ENCODE measurements around the gene IHH. TPM values are rescaled to one million over a fixed set of nuclear protein-coding genes. Genes with fewer than 3 reads are reported as not detected.

The IHH gene
- total RNA-seq, 1 donor from 2014 or later: not detected

DNA sequence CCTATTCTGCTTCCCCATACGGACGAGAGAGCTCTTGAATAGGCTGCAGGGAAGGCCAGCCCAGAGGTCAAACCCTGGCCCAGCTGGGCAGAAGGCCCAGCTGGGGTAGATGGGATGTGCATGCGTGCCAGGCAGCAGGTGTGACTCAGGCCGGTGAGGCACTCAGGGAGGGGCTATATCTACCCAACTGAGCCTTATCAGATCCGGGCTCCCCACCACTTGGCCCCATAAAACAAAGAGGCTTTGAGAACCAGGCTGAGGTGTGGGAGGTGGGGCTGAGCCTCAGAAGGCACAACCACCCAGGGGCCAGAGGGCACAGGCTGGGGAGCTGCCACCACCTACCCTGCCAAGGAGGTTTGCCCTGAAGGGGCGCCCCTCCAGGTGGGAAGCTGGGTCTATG, 11.4 kb downstream of the IHH start:
- DNase-seq (ENCODE audit: low spot score): peak; percentile 38
- intact Hi-C loops (cut with DNase I): no loop called here

DNA sequence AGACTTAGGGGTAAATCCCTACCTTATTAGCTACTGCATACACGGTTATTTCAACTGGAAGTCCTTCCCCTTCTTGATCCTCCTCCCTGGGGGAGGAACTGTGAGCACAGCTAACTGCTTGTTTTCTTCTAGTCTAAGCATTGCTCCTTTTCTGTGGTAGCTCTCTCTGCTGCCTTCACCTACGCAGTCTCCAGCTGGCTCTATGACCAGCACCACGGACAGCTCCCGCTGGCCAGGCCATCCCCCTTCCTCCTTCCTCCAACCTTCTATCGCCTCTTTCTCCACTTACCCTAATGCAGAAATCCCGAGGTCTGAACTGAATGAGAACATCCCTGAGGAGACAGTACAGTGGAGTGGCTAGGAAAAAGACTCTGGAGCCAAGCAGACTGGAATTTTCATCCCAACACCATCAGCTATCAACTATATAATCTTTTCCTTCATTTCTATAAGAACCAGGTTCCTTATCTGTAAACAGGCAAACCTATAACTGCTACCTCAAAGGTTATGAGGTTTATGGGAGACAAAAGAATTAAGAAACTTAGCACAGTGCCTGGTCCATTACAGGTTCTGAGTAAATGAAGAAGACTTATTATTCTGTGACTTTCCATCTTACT, 14.7 kb downstream of the IHH start:
- intact Hi-C loops (cut with DNase I): no loop called here
- DNase-seq (ENCODE audit: low spot score): no peak

DNA sequence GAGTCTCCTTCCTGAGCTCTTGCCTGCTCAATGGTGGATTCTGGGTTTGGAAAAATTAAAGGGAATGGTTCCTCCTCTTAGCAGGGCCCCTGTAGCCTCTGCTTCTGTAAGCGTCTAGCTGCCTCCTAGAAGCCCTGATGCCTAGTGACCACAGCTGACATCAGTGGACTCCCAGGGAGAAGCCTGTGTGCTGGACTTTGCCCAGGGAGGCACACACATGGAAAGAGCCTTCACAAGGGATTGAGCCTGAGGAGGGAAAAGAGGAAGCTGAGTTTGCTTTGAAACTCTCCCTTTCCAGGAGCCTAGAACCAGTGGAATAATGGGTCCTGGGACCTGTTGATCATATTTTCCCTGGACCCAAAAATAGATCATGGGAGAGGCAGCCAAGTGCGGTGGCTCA, 18.0 kb downstream of the IHH start:
- peak; percentile 68 for DNase-seq (ENCODE audit: low spot score)
- intact Hi-C loops (cut with DNase I): no loop called here

DNA sequence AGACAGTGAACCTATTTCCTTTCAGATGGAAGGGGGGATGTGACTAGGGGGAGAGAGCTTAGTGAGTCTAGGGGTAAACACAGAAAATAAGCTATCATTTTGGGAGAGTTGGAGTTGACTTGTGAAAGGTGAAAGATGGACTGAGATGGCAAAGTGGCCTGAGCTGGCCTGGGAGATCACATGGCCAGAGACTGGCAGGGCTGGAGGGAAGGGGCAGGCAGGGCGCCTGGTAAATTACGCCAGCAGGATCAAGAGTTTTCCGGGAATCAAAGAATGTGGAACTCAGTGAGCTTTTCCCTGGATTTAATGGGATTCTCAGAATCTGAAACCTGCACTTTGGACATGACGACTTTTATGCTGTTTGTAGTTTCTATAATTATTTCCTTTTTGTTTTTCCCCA, 18.6 kb downstream of the IHH start:
- no peak for DNase-seq (ENCODE audit: low spot score)
- intact Hi-C loops (cut with DNase I): no loop called here

DNA sequence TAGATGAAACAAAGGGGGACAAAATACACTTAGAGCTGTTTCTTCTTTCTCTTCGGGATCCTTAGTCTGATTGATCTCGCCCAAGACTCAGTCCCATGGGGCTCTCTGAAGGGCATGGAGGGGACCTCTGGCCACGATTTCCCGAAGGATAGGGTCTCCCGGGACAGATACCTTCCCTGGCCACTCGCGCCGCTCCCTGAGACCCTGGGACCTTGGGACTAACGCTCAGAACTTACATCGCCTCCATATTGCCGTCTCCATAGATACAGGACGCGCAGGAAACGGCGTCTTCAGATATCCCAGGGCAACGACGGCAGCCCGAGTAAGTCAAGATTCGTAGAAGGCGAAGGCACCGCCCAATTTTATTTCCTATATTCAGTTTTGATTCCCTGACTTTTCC, 19.5 kb downstream of the IHH start, which contains the start of gene CFAP65:
TSS of gene CFAP65 (minus strand) at position 265 of the 400 bp plus-strand sequence. CDS start 2,468 bp downstream, outside the sequence.
- intact Hi-C loops (cut with DNase I): no loop called here
- peak; percentile 75 for DNase-seq (ENCODE audit: low spot score)

DNA sequence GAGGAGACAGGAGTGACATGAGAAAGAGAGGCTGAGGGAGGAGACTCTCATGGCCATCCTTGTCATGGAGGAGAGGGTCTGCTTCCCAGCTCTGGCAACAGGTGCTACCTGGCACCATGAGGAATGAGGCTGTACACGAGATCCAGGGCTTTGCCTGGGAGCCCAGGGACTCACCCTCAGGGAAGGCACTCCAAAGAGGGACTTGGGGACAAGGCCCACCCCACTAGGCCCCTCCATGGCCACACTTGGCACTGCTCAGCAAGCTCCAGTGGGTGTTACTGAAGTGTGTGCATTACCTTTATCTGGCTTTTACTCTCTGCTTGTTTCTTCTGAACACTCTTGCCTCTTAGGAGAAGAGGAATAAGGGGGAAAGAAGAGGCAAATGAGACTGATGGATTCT, 22.1 kb downstream of the IHH start:
- DNase-seq (ENCODE audit: low spot score): no peak
- intact Hi-C loops (cut with DNase I): no loop called here

DNA sequence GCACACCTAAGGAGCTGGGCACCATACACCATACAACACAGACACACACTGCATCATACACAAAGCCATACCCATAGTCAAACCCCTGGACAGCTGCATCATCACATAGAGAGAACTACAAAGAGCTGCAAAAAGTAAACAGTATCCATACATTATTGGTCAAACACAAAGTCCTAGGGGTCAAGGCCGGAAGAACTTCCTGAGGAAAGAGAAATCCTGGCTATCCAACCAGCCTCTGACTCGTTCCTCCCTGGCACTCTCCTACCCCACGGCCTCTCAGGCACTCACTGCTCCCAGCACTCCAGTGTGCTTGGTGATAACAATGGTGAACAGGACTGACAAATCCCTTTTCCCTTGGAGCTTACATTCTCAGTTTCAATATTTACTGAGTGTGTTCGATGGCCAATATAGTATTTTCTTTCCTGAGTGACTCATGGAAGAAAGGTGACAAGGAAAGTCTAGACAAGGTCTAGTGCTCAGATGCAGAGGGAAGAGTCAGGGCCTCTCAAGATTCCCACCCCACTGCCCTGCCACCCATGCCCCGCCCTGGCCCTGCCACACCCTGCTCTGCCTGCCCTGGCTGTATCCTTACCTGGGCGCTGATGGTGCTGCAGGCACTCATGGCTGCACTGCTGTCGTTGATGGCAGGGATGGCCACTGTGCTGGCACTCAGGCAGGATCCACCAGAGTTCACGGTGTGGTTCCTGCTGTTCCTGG, 22.8 kb downstream of the IHH start:
- intact Hi-C loops (cut with DNase I): no loop called here
- no peak for DNase-seq (ENCODE audit: low spot score)

DNA sequence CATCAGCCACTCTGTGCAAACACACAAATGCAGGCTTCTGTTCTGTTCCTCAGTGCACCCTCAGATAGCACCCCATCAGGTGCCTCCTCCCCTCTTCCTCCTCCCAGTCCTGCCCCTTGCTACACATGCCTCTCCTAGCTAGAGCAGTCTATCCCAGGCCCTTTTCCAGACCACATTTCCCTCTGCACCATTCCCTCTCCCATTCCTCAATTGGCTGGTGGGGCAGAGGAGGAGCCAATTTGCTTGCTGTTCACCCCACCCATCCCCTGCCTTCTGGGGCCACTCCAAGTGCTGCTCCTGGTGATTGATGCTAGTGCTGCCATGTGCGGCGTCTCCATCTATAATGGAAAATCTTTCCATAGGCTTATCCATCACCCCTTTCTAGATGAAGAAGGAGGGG, 24.8 kb downstream of the IHH start:
- intact Hi-C loops (cut with DNase I): no loop called here
- DNase-seq (ENCODE audit: low spot score): no peak

DNA sequence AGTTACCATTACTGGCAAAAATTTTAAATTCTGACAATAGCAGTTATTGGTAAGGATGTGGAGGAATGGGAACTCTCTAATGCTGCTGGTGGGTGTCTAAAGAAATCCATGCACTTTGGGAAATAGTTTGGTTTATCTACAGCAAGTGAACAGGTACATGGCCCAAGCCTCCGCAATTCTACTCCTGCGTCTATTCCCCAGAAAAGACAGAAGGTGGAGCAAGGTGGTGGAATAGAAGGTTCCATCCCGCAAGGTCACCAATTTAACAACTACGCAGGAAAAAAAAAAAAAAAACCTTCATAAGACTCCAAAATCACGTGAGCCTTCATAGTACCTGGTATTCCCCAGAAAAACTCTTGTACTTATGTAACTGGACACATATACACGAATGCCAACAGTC, 25.9 kb downstream of the IHH start:
- intact Hi-C loops (cut with DNase I): no loop called here
- DNase-seq (ENCODE audit: low spot score): no peak

DNA sequence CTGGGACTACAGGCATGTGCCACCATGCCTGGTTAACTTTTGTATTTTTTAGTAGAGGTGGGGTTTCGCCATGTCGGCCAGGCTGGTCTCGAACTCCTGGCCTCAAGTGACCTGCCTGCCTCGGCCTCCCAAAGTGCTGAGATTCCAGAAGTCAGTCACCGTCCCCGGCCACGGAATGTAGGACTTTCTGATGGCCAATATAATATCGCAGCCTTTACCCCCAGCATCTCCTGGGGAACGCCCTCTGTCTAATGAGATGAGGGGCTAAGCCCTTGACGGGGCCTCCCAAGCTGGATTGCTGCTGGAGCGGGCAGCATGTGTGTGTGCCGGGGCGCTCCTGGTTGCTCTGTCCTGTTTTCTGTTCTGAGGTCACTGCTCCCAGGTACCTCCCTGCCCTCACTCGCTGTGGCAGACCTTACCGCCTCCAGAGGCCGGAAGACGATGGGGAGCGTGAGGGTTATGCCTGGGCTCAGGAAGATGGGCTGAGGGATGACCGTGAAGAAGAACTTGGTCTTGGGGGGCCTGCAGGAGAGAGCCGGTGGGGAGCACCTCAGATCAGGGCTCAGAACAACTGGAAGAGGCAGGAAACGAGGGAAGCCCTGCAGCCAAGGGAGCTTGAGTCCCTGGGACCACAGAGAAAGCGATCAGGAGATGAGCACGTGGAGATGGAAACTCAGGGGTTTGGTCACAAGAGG, 28.5 kb downstream of the IHH start:
- intact Hi-C loops (cut with DNase I): no loop called here
- no peak for DNase-seq (ENCODE audit: low spot score)

DNA sequence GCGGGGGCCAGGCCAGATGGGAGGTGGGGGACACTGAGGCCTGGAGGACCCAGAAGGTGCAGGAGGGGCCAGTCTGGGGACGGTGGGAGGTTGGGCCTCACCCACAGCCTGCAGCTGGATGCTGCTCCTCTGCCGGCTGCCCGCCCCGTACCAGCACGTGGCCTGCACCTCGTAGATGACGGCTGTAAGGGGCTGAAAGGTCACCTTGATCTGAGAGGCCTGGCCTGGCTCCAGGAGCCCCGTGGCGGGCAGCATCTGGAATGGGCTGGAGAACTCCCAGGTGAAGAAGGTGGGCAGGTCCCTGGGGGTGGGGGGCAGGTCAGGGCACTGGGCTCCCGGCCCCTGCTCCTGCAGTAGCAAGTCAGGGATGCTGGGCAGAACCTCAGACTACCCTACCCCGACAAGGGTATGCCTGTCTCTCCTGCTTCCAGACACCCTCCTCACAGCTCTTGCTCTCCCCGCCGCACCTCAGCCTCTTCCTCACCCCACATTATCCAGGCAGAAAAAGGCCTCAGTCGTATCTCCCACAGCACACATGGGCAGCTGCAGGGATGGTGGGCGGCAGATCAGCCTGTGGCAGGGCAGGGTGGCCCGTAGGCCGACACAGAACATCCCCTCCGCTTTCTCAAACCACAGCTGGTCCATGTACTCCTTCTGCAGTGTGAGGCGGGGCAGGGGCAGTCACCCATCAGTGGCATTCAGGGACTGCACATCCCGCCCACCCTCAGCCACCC, 29.5 kb downstream of the IHH start:
- intact Hi-C loops (cut with DNase I): no loop called here
- no peak for DNase-seq (ENCODE audit: low spot score)

DNA sequence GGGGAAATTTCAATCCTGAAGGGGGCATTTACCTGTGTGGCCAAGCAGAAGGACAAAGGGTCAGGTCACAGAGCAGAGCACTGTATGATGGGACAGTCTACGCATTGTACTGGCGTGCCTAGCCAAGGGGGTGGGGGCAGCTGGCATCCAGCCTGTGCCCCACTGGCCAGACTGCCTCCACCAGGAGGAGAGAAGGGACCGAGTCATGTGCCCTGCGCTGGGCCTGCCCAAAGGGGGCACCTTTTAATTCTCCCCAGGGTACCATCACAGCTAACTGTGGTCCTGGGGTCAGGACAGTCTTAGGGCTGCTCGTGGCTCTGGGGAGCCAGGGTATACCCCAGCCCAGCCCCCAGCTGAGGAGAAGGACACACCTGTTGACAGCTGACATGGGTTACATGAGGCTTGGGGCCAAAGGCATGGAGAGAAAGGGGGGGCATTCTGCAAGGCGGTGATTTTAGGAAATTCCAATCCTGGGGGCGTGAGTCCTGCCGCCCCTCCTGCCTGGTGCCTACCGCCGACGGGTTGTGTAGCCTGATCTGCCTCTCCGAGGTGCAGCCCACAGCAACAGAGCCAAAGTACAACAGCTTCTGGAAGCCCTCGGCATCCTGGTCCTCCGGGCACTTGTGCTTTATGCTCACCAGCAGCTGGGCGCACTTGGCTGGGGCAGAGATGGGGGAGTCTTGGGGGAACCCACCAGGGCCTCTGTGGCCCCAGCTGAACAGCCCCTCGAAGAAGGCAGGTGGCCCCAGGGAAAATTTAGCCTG, 30.4 kb downstream of the IHH start:
- intact Hi-C loops (cut with DNase I): no loop called here

DNA sequence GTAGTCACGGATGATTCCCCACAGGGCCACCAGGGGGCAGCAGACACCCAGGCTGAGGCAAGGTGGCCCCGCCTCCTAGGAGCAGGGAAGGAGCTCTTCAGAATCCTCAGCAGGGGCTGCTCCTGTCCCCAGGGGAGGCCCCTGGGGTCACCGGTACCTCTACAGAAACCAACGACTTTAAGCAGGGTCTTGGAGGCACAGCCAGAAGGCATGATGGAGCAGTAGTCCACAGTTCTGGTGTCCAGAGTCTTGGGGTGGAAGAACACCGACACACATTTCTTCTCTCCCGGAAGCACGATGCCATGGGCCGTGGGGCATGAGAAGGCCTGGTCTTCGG, 30.9 kb downstream of the IHH start:
- intact Hi-C loops (cut with DNase I): loop anchor here (1.0 kb wide), 1 partner anchor 126 kb away; no protein-coding TSS in a partner anchor
- DNase-seq (ENCODE audit: low spot score): peak; percentile 90

More for the DNA sequence above, 30.4 kb downstream of the IHH start:
- DNase-seq (ENCODE audit: low spot score): no peak

DNA sequence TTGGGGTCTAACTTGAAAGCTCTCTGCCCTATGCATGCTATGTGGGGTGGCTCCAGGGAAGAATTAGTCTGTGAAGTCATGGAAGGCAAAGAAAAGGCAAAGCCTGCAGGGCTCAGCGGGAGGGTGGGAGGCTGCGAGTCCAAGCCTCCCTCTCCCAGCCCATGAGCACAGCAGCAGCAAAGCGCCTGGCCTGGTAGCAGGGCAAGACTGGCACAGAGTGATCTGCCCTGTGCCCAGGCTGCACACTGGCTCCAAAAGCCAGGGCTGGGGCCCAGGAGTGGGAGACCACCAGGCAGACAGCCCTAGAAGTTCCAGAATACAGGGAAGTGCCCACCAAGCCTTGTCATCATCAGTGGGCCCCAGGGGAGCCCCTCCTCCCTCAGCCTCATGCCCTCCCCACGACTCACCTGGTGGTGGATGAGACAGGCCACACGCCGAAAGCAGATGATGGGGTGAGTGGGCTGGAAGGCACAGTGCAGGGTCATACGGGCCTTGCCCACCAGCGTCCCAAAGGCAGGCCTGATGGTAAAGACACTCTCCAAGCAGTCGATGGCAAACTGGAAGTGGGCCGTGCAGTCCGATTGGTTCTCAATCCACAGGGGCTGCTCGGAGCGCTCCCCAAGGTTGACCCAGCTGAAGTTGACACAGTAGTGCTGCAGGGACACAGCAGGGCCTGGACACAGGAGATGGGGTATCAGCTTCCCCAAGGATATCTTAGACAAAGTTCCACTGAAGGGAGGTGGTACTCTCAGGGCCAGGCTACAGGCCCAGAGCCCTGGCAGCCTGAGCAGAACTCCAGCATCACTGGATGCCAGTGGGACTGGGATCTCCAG, 31.5 kb downstream of the IHH start:
- DNase-seq (ENCODE audit: low spot score): no peak
- intact Hi-C loops (cut with DNase I): loop anchor here (1.0 kb wide), 1 partner anchor 126 kb away; no protein-coding TSS in a partner anchor

DNA sequence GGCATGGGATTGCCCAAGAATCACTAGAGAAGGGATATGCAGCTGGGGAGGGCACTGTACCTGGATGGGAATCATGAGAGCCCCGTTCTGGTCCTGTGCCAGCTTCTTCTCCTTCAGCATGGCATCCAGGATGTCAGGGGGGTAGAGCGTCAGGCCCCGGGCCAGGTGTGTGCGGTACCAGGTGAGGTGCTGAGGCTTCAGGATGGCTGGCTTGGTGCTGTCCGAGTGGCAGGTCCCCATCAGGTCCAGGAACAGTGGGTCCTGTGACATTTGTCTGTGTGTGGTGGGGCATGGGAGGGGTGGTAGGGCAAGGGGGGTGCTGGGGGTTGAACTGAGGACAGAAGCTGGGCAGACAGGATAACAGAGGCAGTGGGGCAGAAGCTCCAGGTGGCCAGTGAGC, 32.6 kb downstream of the IHH start:
- no peak for DNase-seq (ENCODE audit: low spot score)
- intact Hi-C loops (cut with DNase I): no loop called here

DNA sequence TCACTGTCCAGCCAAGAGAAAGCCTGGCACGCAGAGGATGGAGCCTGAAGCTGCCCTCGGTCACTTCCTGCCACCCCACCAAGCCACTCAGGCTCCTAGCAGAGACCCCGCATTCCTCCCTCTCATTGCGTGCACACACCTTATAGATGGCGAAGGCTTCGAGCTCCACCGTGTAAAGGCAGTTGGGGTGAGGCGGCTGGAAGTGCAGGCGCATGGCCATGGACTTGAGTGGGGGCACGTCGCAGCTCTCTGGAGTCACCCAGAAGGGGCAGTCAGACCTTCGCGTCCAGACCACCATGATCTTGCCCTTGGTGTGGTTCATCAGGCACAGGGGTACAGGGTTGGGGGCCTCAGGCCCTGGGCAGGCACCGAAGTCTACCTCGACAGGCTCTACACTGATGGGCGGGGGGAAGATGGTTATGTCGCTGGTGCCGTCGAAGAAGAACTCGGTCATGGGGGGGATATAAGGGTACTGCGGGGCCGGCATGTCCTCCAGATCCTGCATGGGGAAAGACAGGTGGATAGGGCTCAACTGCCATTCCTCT, 33.1 kb downstream of the IHH start:
- no peak for DNase-seq (ENCODE audit: low spot score)
- intact Hi-C loops (cut with DNase I): no loop called here

DNA sequence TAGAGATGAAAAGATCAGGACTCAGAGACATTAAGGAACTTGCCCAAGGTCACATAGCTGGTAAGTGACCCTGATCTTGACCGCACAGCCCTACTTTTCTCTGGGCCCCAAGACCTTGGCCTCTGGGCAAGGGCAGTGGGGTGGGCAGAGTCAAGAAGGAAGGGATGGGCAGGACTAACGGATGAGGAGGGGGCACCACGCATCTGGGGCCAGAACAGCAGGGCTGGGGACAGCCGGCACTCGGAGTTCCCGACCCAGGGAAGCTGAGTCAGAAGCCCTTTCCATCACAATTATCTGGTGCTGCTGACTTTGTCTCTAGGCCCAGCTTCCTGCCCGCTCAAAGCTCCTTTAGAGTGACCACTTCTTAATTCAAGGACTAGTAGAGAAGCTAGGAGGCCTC, 33.8 kb downstream of the IHH start:
- no peak for DNase-seq (ENCODE audit: low spot score)
- intact Hi-C loops (cut with DNase I): no loop called here

Data from cardiac septum (tissue), 1 donor.